Right renal cortex interstitium (tissue), 3 donors: ENCODE results near the gene KCNG1. TPM values are rescaled to one million over a fixed set of nuclear protein-coding genes. Genes with fewer than 3 reads are reported as not detected.
"Not testable (repeated sequence)": the region's sequence is repeated elsewhere in the genome, so short reads cannot be mapped to it uniquely, and the experiment has no call there.

ENCODE experiments used
- DNase-seq, 3 donors: peaks; one replicate each; pipeline ENCODE4 v3.0.0-alpha.2; 2013; ENCODE audit warnings: low read depth in 3 of 3, low spot score in 2 of 3
- polyA plus RNA-seq, 3 donors: library from polyadenylated mRNA; unstranded; fragments of 120-200 nt; gene quantifications; one replicate each; pipeline ENCODE4 v1.2.1, GENCODE V29; 2013; ENCODE audit not compliant: insufficient read length in 3 of 3

Gene KCNG1
- polyA plus RNA-seq, 3 donors = 3.1 to 4.6 (median 3.9) TPM

GRCh38 chr20:50992336-50992732, 30.6 kb downstream of the KCNG1 start:
- no peak for DNase-seq

- no peak for DNase-seq
Observed at GRCh38 chr20:50991076-50991475, 31.8 kb downstream of the KCNG1 start.

- peak; percentile 73 to 80 (median 77) for DNase-seq
Observed at GRCh38 chr20:50987493-50988210, 35.3 kb downstream of the KCNG1 start.

GRCh38 chr20:50983321-50983720, 39.6 kb downstream of the KCNG1 start:
- no peak for DNase-seq

GRCh38 chr20:50982363-50982762, 40.5 kb downstream of the KCNG1 start:
- no peak for DNase-seq

GRCh38 chr20:50981714-50982048, 41.2 kb downstream of the KCNG1 start:
- DNase-seq = no peak

- no peak for DNase-seq
Observed at GRCh38 chr20:50980851-50981713, 41.8 kb downstream of the KCNG1 start.

- no peak for DNase-seq
Observed at GRCh38 chr20:50980071-50980681, 42.7 kb downstream of the KCNG1 start.

- DNase-seq = not testable (repeated sequence)
Observed at GRCh38 chr20:50978533-50978932, 44.4 kb downstream of the KCNG1 start.

GRCh38 chr20:50977066-50978021, 45.6 kb downstream of the KCNG1 start:
- DNase-seq = no peak

GRCh38 chr20:50975701-50976330, 47.1 kb downstream of the KCNG1 start:
- DNase-seq = no peak

GRCh38 chr20:50969912-50970311, 53.0 kb downstream of the KCNG1 start:
- DNase-seq = no peak

GRCh38 chr20:50969435-50969834, 53.5 kb downstream of the KCNG1 start:
- DNase-seq = no peak

GRCh38 chr20:50968289-50968688, 54.6 kb downstream of the KCNG1 start:
- DNase-seq = no peak

- DNase-seq = peak in 1 of 3 donors; percentile 53
Observed at GRCh38 chr20:50967586-50967985, 55.3 kb downstream of the KCNG1 start.

GRCh38 chr20:50959543-50960126, 63.3 kb downstream of the KCNG1 start:
- no peak for DNase-seq

- DNase-seq = peak in 2 of 3 donors; percentile 92 to 93
Observed at GRCh38 chr20:50958615-50959542, 64.0 kb downstream of the KCNG1 start, which contains the start of gene MOCS3. TSS of gene MOCS3 (plus strand) at chr20:50958818. CDS start at chr20:50958843, 25 bp downstream.
